Peyer's patch (tissue), 4 donors: ENCODE measurements around the gene LRRC17. TPM values are rescaled to one million over a fixed set of nuclear protein-coding genes. Genes with fewer than 3 reads are reported as not detected.
"Not testable (repeated sequence)": the region's sequence is repeated elsewhere in the genome, so short reads cannot be mapped to it uniquely, and the experiment has no call there.

ENCODE experiments used
- DNase-seq, 3 donors: peaks; one replicate each; pipeline ENCODE4 v3.0.0-alpha.2; 2017 to 2019
- H3K27ac ChIP-seq, 4 donors: fragments of 200-600 bp; sonication (generic); one replicate each; pipeline ENCODE4 v1.5.1; 2016 to 2019
- H3K27me3 ChIP-seq, 2 donors: fragments of 200-600 bp; sonication (generic); one replicate each; pipeline ENCODE4 v1.5.1; 2019
- H3K36me3 ChIP-seq, 3 donors: fragments of 200-600 bp; sonication (generic); one replicate each; pipeline ENCODE4 v1.5.1; 2016 to 2019
- H3K4me1 ChIP-seq, 4 donors: fragments of 200-600 bp; sonication (generic); one replicate each; pipeline ENCODE4 v1.5.1; 2016 to 2019
- H3K4me3 ChIP-seq, 4 donors: fragments of 200-600 bp; sonication (generic); 1 replicate in 3 of 4; 2 replicates in 1 of 4; pipeline ENCODE4 v1.5.1; 2016 to 2019; ENCODE audit warnings: mild to moderate bottlenecking in 1 of 4
- H3K9me3 ChIP-seq, 4 donors: fragments of 200-600 bp; sonication (generic); one replicate each; pipeline ENCODE4 v1.5.1; 2016 to 2019; ENCODE audit warnings: mild to moderate bottlenecking in 1 of 4
- POLR2A ChIP-seq, 2 donors: fragments of 450-650 bp; IDR thresholded peaks; one replicate each; pipeline ENCODE4 v1.5.1; 2017; ENCODE audit warnings: antibody characterized with exemption in 2 of 2, mild to moderate bottlenecking in 2 of 2, moderate library complexity in 2 of 2
- total RNA-seq, 4 donors: library from RNA; depleted of rRNA; stranded (reverse); fragments of >200 nt; gene quantifications; one replicate each; pipeline ENCODE4 v1.1.0, GENCODE V29; 2016
- TF ChIP-seq, protein P1 (sequence below), 6 experiments: fragments of 450-650 bp in 4 of 6; fragments of 200-600 bp in 2 of 6; sonication (generic) in 1 of 6; IDR thresholded peaks; one replicate each; pipeline ENCODE4 v1.5.1; 2017 to 2019; ENCODE audit warnings: antibody characterized with exemption in 6 of 6, mild to moderate bottlenecking in 3 of 6, moderate library complexity in 1 of 6

The LRRC17 gene
- total RNA-seq, 4 donors from 2014 or later = 0.40 to 5.8 (median 2.1) TPM

- no peak for DNase-seq
- Histone ChIP-seq H3K27me3 (no peaks in the 10 kb centered on the region), H3K4me1 (no peaks in the 10 kb centered on the region), H3K27ac (no peak overlapping the region), H3K4me3 (no peak overlapping the region), H3K9me3 (no peaks in the 10 kb centered on the region), H3K36me3 (no peaks in the 10 kb centered on the region)
- no peak for TF ChIP-seq POLR2A (IDR thresholded peaks at IDR 0.05)
- TF ChIP-seq, protein P1, sequence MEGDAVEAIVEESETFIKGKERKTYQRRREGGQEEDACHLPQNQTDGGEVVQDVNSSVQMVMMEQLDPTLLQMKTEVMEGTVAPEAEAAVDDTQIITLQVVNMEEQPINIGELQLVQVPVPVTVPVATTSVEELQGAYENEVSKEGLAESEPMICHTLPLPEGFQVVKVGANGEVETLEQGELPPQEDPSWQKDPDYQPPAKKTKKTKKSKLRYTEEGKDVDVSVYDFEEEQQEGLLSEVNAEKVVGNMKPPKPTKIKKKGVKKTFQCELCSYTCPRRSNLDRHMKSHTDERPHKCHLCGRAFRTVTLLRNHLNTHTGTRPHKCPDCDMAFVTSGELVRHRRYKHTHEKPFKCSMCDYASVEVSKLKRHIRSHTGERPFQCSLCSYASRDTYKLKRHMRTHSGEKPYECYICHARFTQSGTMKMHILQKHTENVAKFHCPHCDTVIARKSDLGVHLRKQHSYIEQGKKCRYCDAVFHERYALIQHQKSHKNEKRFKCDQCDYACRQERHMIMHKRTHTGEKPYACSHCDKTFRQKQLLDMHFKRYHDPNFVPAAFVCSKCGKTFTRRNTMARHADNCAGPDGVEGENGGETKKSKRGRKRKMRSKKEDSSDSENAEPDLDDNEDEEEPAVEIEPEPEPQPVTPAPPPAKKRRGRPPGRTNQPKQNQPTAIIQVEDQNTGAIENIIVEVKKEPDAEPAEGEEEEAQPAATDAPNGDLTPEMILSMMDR (IDR thresholded peaks at IDR 0.05) = no peak
Measured at GRCh38 chr7:102944241-102944640, 31.4 kb downstream of the LRRC17 start.

- H3K9me3 ChIP-seq = no peaks in the 10 kb centered on the region
- no peaks in the 10 kb centered on the region for H3K36me3 ChIP-seq
- no peaks in the 10 kb centered on the region for H3K27me3 ChIP-seq
- no peak overlapping the region for H3K27ac ChIP-seq
- DNase-seq = no peak
- H3K4me1 ChIP-seq = no peaks in the 10 kb centered on the region
- no peak for TF ChIP-seq POLR2A (IDR thresholded peaks at IDR 0.05)
- no peak overlapping the region for H3K4me3 ChIP-seq
Measured at GRCh38 chr7:102951839-102952238, 39.0 kb downstream of the LRRC17 start.

- no peak overlapping the region for H3K4me3 ChIP-seq
- H3K4me1 ChIP-seq = no peaks in the 10 kb centered on the region
- no peaks in the 10 kb centered on the region for H3K27me3 ChIP-seq
- no peaks in the 10 kb centered on the region for H3K36me3 ChIP-seq
- no peak for DNase-seq
- no peak overlapping the region for H3K27ac ChIP-seq
- no peak for TF ChIP-seq POLR2A (IDR thresholded peaks at IDR 0.05)
- H3K9me3 ChIP-seq = no peaks in the 10 kb centered on the region
Measured at GRCh38 chr7:102953406-102953805, 40.6 kb downstream of the LRRC17 start.

DNA sequence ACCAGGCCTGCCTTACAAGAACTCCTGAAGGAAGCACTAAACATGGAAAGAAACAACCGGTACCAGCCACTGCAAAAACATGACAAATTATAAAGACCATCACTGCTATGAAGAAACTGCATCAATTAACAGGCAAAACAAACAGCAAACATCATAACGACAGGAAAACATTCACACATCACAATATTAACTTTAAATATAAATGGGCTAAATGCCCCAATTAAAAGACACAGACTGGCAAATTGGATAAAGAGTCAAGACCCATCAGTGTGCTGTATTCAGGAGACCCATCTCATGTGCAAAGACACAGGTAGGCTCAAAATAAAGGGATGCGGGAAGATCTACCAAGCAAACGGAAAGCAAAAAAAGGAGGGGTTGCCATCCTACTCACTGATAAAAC, 41.6 kb downstream of the LRRC17 start:
- H3K9me3 ChIP-seq, DNase-seq, H3K4me1 ChIP-seq: not testable (repeated sequence)

GRCh38 chr7:102958004-102958403, 45.2 kb downstream of the LRRC17 start:
- not testable (repeated sequence) for H3K9me3 ChIP-seq, H3K36me3 ChIP-seq, H3K4me3 ChIP-seq, DNase-seq, H3K27ac ChIP-seq, H3K27me3 ChIP-seq, H3K4me1 ChIP-seq

More for the DNA sequence above, 41.6 kb downstream of the LRRC17 start:
- not testable (repeated sequence) for H3K27ac ChIP-seq, H3K27me3 ChIP-seq, H3K4me3 ChIP-seq, H3K36me3 ChIP-seq

- H3K4me3 ChIP-seq, H3K4me1 ChIP-seq, H3K36me3 ChIP-seq, DNase-seq, H3K27ac ChIP-seq, H3K27me3 ChIP-seq, H3K9me3 ChIP-seq: not testable (repeated sequence)
Measured at GRCh38 chr7:102961993-102962392, 49.2 kb downstream of the LRRC17 start.

DNA sequence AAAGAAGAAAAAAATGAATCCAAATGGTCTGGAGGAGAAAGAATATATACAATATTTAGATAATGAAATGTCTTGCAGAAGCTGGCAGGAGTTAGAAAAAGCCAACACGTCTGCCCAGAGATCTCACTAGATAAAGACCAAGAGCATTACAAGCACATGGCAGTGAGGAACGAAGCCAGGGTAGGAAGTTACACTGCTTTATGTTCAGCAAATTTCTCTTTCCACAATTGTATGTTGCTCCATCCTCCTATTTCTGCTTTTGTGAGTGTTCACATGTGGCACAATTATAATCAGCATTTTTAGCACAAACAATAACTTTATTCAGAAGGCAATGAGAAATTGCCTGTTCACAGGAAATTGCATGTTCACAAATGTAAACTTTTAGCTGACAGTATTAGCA, 53.7 kb downstream of the LRRC17 start:
- TF ChIP-seq POLR2A (IDR thresholded peaks at IDR 0.05) = no peak
- TF ChIP-seq, protein P1 (IDR thresholded peaks at IDR 0.05) = no peak
- Histone ChIP-seq H3K4me3 (no peak overlapping the region), H3K4me1 (no peaks in the 10 kb centered on the region), H3K27me3 (no peaks in the 10 kb centered on the region), H3K36me3 (no peaks in the 10 kb centered on the region), H3K27ac (no peak overlapping the region), H3K9me3 (no peaks in the 10 kb centered on the region)
- no peak for DNase-seq

DNA sequence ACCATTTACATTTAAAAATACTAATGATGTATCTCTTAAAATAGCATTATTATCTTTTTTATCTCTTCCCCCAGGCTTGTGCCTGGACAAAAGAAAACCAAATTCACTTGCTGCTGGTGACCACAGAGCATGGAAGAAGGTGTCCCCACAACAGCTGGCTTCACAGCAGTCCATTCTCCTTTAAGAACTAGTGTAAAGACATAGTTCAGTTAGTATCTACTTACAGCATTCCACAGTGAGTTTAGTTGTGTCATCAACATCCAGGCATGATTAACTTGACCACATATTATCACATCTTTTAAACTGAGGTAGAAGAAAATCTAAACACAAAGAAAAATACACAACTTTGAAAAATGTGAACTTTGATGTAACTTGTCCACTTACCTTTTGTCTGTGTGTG, 55.0 kb downstream of the LRRC17 start:
- H3K4me1 ChIP-seq = no peaks in the 10 kb centered on the region
- no peak for DNase-seq

More for the DNA sequence above, 55.0 kb downstream of the LRRC17 start:
- Histone ChIP-seq H3K27me3 (no peaks in the 10 kb centered on the region), H3K9me3 (no peaks in the 10 kb centered on the region), H3K36me3 (no peaks in the 10 kb centered on the region), H3K4me3 (no peak overlapping the region), H3K27ac (no peak overlapping the region)
- TF ChIP-seq POLR2A (IDR thresholded peaks at IDR 0.05) = no peak
- TF ChIP-seq, protein P1 (IDR thresholded peaks at IDR 0.05) = no peak
